Kidney epithelial cell (primary cell): Measurements from ENCODE around the gene CACNB4. TPM values are rescaled to one million over a fixed set of nuclear protein-coding genes. Genes with fewer than 3 reads are reported as not detected.

Experiments used
- DNase-seq: peaks from one replicate; pipeline ENCODE4 v3.0.0-alpha.2; 2010; ENCODE audit warnings: low read depth
- H3K27me3 ChIP-seq: 2 replicates; pipeline ENCODE4 v1.6.0; 2011; ENCODE audit warnings: low read length; ENCODE audit not compliant: control insufficient read depth, insufficient read depth
- H3K36me3 ChIP-seq: 2 replicates; pipeline ENCODE4 v1.5.1; 2011; ENCODE audit warnings: low read length; ENCODE audit not compliant: control insufficient read depth, insufficient read depth
- H3K4me3 ChIP-seq: 2 replicates; pipeline ENCODE4 v1.5.1; 2011; ENCODE audit warnings: low read depth, mild to moderate bottlenecking, control low read depth, low read length
- total RNA-seq: library from RNA; depleted of rRNA; stranded (reverse); fragments of >200 nt; gene quantifications from 2 replicates; pipeline ENCODE4 v1.2.3, GENCODE V29; 2015
- TF ChIP-seq, protein P1 (sequence below): IDR thresholded peaks from 2 replicates; pipeline ENCODE4 v1.5.1; 2011; ENCODE audit warnings: mild to moderate bottlenecking, moderate library complexity, low read length, control low read depth, inconsistent platforms; ENCODE audit not compliant: insufficient read depth, poor library complexity, severe bottlenecking

CACNB4 gene
- total RNA-seq, 1 donor from 2014 or later = 0.79 TPM

DNA sequence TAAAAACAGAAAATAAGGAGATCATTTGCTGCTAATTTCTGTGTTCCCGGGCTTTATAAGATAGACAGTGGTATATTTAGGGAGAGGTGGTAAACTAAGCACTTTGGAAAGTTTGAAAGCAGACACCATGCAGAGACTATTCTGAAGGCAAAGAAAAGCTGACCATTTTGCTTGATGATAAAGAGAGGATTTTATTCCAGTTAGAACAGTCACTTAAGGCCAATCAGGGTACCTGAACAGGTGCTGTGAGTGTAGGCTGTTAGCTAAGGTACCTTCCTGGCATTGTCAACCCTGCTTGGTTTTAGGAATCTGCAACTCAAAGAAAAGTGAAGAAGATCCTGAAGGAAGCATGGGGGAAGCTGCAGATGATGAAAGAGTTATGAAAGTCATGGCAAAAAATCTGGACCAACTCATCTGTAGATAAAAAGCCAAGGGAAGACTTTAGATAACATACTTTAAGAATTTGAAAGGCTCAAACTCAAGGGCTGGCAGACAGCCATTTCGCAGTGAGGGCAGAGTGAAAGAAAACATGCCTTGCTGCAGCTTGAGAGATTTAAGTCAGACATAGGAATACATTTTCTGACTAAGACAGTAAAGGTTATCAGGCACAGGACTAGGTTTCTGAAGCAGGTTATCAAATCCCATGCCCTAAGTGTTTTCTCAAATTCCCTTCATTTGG lies 190.5 kb downstream of the CACNB4 start:
- TF ChIP-seq, protein P1, sequence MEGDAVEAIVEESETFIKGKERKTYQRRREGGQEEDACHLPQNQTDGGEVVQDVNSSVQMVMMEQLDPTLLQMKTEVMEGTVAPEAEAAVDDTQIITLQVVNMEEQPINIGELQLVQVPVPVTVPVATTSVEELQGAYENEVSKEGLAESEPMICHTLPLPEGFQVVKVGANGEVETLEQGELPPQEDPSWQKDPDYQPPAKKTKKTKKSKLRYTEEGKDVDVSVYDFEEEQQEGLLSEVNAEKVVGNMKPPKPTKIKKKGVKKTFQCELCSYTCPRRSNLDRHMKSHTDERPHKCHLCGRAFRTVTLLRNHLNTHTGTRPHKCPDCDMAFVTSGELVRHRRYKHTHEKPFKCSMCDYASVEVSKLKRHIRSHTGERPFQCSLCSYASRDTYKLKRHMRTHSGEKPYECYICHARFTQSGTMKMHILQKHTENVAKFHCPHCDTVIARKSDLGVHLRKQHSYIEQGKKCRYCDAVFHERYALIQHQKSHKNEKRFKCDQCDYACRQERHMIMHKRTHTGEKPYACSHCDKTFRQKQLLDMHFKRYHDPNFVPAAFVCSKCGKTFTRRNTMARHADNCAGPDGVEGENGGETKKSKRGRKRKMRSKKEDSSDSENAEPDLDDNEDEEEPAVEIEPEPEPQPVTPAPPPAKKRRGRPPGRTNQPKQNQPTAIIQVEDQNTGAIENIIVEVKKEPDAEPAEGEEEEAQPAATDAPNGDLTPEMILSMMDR = no peak
- Histone ChIP-seq H3K36me3 (no peaks in the 10 kb centered on the region), H3K27me3 (no peaks in the 10 kb centered on the region), H3K4me3 (no peak overlapping the region)
- no peak for DNase-seq

DNA sequence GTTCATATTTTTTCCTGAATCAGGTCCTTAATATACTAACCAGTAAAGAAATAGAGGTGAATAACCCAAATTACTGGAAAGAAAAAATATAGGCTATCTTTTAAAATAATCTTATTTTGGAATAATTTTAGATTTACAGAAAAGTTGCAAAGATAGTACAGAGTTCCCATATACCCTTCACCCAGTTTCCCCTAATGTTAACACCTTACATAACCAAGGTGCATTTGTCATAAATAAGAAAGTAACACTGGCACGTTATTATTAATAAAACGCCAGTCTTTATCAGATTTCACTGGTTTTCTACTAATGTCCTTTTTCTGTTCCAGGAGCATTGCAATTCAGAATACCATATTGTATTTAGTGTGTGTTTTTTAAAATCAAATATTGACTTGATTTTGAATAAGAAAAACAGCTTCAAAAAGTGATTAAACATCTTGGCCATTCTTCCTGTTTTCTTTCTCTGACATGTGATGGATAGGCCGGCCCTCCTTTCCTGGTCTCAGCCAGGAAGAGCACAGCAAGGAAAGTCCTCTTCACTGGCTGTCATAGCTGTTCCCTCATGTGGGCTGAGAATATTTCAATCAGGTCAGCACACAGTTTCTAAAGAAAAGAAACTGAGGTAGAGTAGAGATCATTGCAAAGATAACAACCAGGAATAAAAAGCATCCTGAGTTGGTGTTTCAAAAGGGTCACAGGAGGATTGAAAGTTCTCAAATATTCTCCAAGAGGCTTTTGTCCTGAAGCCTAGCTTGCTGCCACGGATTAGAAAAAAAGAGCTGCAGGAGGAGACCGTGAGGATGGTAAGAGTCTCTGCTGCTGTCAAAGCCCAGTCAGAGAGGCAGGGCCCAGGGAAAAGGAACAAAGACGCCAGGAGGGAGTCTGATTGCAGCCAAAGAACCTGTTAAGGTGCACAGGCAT lies 191.3 kb downstream of the CACNB4 start:
- no peaks in the 10 kb centered on the region for H3K27me3 ChIP-seq
- DNase-seq = no peak
- no peaks in the 10 kb centered on the region for H3K36me3 ChIP-seq
- TF ChIP-seq, protein P1 = no peak
- no peak overlapping the region for H3K4me3 ChIP-seq

DNA sequence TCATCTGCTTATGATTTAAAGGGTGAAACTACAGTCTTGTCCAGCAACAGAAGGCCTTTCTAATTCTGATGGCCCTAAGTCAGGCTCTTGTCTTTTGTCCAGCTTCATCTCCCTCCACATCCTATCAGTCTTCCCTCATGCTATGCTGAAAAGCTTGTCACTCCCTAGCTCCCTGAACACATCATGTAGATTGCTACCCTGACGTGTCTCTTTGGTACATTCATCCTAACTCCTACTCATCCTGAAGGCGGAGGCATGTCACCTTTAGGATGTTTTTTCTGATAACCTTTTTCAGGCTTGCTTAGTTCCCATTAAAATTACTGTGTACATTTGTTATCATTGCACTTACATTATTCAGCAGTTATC lies 192.2 kb downstream of the CACNB4 start:
- TF ChIP-seq, protein P1 = no peak
- DNase-seq = no peak
- H3K4me3 ChIP-seq = no peak overlapping the region
- no peaks in the 10 kb centered on the region for H3K36me3 ChIP-seq
- H3K27me3 ChIP-seq = no peaks in the 10 kb centered on the region

DNA sequence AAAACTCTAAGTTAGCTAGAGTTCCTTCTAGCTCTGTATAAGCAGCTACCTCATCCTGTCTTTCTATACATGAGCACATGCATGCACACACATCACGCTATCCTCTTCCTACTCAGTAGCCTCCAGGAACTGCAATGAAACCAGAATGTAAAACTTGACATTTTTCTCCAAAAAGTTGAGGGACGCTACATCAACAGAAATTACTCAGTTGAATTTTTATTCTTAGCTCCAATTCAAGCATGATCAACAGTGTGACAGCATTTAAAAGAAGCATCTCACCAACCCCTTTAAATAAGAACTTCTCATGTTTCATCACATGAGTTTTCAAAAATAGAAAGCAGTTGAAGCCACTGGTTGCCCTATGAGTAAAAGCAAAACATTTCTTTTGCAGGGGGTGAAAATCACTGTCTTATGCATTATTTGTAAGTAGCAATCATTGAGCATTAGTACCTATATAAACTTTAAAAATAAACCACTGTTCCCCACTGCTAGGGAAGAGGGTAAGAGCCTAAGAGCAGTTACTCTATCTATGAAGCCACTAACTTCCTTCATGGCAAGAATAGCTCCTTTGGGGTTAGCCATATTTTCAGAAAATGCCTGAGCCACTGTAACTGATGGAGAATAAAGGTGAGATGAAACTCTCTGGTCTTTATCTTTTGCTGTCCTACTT lies 192.7 kb downstream of the CACNB4 start:
- Histone ChIP-seq H3K4me3 (no peak overlapping the region), H3K27me3 (no peaks in the 10 kb centered on the region), H3K36me3 (no peaks in the 10 kb centered on the region)
- no peak for DNase-seq
- TF ChIP-seq, protein P1 = no peak

DNA sequence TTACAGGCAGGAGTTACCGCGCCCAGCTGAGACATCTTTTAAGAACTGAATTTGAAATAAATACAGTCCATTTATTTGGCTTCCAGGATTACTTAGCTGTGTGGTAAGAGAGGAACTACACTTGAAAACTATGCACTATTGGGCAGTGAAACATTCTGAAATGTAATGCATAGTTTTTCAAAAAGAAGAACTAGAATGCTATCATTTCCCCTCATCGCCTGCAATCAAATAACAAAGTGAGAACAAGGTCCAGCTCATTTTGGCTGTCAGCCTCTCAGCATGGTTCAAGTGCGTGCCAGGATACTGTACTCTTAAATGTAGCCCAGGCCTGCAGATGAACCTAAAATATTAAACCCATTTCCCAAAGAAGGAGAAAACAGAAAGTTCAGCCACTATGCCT lies 194.0 kb downstream of the CACNB4 start:
- Histone ChIP-seq H3K36me3 (no peaks in the 10 kb centered on the region), H3K4me3 (no peak overlapping the region), H3K27me3 (no peaks in the 10 kb centered on the region)
- DNase-seq = no peak
- TF ChIP-seq, protein P1 = no peak
